ENCODE measurements around the gene MDM2.
"Not testable (repeated sequence)": the region's sequence is repeated elsewhere in the genome, so short reads cannot be mapped to it uniquely, and the experiment has no call there.

The MDM2 gene

GRCh38 chr12:68831751-68832503, 23.9 kb downstream of the MDM2 start:
- no peak for DNase-seq

DNA sequence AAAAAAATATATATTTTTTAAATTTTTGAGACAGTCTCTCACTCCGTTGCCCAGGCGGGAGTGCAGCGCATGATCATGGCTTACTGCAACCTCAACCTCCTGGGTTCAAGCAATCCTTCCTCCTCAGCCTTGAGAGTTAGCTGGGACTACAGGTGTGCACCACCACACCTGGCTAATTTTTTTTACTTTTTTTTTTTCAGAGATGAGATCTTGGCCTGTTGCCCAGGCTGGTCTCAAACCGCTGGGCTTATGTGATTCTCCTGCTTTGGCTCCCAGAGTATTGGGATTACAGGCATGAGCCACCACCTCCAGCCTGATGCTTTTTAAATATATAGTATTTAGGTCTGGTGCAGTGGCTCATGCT, 24.5 kb downstream of the MDM2 start:
- no peak for DNase-seq

GRCh38 chr12:68833508-68833907, 25.5 kb downstream of the MDM2 start:
- DNase-seq: no peak

DNA sequence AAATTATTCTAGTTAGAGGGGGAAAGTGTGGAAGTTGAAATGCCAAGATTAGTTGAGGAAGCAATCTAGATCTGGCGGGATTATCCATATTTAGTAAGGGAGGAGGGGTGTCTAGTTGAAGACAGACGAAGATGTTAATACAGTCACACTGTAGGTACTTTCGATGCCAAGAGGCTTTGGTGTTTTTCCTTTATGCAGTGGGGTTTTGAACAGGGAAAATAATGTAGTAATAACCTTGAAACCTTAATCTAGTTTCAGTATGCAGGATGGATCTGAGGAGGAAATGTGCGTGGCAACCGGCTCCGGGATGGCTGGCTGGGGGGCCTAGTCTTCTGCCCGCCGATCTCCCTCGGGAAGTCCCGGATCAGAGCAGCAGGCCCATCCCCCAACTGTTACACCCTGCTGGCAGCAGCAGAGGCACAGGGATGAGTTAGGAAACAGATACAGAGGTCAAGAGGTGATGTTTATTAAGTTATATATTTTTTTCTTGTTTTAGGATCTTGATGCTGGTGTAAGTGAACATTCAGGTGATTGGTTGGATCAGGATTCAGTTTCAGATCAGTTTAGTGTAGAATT, 27.4 kb downstream of the MDM2 start:
- DNase-seq: no peak

DNA sequence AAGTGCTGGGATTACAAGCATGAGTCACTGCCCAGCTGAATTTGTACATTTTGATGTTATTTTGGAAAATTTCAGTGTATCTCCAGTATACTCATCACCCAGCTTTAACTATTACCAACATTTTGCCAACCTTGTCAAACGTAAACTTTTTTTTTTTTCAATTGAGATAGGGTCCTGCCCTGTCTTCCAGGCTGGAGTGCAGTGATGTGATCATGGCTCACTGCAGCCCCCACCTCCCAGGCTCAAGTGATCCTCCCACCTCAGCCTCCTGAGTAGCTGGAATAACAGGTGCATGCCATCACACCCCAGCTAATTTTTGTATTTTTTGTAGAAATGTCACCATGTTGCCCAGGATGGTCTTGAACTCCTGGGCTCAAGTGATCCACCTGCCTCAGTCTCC, 29.2 kb downstream of the MDM2 start:
- no peak for DNase-seq

DNA sequence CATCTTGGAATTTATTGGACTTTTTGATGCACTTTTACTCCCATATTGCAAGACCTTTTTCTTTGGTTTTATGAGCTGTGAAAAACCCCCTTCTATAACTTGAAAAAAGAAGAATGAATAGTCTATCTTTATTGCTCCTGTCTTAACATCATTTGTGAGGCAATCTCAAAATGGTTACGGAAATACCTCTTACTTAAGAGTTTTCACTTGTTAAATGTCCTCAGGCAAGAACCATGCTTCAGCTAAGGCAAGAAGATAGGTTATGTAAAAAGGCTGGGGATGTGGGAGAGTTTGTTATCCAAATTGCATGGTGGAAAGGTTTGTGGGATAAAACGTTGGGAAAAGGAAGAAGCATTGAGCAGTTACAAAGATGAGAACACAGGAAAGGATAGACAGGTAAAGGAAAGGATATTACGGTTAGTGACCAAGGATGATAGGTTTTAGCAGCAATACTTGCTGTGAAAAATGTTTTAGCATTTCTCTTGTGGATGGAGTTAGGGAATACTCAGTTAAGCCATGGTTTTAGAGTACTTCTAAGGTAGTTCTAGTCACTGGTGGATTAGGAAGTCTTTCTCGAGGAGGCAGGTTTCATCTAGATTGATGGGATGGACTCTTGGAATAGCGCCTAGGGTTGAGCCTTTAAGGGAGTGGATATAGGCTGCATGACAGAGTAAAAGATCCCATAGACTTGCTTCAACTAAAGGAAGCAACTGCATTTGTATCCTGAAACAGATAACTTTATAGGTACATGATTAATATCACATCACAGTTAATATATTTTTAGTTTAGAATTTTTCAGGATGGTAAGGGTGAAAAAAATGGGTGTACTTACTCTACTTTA, 30.3 kb downstream of the MDM2 start:
- DNase-seq: no peak

- DNase-seq: no peak
Observed at GRCh38 chr12:68839183-68840147, 31.5 kb downstream of the MDM2 start.

DNA sequence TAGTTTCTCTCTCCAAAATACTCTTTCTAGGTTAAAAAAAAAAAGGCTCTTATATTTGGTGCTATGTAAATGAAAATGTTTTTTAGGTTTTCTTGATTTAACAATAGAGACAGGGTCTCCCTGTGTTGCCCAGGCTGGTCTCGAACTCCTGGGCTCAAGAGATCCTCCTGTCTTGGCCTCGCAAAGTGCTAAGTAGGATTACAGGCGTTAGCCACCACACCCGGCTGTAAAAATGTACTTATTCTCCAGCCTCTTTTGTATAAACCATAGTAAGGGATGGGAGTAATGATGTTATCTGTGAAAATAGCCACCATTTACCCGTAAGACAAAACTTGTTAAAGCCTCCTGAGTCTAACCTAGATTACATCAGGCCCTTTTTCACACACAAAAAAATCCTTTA, 33.2 kb downstream of the MDM2 start:
- not testable (repeated sequence) for DNase-seq

GRCh38 chr12:68841717-68842116, 33.7 kb downstream of the MDM2 start:
- DNase-seq: no peak

DNA sequence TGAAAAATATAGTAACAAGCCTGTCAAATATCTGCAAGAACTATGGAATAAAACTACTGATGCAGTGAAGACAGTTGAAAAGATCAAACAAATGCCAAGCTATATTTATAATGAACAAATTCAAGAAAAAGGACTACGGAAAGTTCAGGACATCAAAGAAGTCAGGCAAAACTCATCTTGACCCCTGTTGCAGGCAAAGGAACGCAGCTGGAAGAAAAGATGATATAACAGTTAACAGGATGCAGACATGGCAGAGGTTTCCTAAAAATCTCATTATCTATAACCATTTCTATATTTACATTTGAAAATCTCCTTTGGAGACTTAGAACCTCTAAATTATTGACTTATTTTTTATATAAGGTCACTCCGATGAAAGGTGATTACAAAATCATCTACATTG, 34.1 kb downstream of the MDM2 start:
- DNase-seq: no peak

- DNase-seq: no peak
Observed at GRCh38 chr12:68842784-68843567, 35.0 kb downstream of the MDM2 start.

DNA sequence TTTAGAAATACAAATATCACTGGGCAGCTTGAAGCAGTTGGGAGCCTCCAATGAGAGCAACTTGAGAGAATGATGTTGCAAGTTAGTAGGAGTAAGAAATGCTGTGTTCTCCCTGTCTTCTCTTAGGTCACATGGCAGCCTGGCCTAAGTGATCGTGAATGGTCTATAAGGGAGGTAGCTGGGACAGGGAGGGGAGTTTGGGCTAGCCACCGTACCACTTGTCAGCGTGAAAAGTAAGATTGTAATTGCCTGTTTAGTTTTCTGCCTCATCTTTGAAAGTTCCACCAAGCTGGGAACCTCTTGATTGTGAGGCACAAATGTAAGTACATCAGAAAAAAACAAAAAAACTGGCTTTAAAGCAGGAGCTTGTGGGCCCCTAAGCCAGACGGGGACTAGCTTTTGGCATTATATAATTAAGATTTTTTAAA, 36.4 kb downstream of the MDM2 start:
- no peak for DNase-seq

DNA sequence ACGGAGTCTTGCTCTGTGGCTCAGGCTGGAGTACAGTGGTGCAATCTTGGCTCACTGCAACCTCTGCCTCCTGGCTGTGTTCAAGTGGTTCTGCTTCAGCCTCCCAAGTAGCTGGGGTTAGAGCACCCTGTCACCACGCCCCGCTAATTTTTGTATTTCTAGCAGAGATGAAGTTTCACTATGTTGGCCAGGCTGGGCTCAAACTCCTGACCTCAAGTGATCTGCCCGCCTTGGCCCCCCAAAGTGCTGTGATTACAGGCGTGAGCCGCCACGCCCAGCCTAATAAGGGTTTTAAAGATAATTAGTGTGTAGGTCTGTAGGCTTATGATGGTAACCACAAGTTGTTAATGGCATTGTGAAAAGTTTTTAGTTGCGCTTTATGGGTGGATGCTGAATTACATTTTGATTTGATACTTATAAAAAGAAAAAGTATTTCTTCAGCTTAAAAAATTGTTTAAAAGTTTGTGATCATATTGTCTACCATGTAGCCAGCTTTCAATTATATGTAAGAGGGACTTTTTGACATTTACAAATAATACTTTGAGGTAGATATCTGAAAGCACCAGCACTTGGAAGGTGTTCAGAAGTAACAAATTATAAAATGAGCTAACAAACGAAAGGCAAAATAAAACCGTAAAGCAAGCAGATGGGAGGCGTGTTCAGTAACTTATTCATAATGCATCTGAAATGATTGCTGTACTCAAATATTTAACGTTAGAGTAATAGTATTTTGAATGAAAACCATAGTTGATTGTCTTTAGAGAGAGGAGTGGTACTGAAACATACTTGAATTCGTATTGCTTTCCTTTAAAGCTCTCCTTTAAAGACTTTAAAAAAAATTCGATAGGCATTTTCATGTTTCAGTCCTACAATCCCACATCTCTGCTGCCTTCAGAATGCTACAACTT, 37.1 kb downstream of the MDM2 start:
- no peak for DNase-seq

GRCh38 chr12:68846811-68847210, 38.8 kb downstream of the MDM2 start:
- no peak for DNase-seq

DNA sequence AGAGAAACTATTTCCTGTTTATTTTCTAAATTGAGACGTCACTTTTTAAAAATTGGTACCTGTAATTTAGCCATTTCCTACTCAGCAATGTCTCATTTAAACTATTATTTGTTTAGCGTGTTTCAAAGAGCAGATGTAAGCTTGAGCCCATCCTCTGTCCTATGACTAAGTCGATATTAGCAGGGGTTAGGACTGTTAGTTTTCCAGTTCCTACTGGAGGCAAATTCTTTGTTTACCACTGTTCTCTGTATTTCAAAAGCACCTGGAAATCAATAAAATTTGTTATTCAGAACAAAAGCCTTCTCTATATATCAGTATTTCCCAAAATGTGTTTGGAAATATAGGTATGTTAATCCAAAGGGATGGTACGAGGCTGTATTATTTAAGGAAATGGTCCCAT, 42.4 kb downstream of the MDM2 start:
- DNase-seq: no peak

DNA sequence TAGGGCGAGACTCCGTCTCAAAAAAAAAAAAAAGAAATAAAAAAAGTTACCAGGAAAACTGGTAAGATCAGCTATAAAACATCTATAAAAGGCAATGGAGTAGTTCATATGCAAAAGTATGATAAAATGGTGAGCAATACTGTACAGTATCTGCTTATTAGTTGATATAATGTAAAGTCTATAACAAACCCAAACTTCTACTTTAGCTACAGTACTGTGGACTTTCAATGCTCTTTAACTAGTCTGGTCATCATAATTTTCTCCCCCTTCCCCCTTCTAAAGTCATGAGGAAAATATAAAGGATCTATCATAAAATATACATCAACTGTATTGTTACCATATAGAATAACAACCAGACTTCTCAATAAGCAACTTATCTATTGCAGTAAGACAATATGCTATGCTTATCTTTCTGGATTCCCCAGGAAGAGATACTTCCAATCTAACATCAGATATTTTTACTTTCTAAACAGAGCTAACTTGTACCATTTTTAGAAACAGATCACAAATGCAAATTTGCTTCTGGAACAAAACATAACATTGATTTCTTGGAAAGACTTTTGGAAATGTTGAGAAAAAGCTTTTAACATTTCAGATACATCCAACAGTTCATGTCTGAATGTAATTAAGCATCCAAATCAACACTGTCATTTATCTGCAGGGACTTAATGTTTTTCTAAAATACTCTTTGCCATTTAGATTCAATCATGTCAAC, 43.8 kb downstream of the MDM2 start:
- no peak for DNase-seq

GRCh38 chr12:68853396-68854077, 45.6 kb downstream of the MDM2 start:
- no peak for DNase-seq

DNA sequence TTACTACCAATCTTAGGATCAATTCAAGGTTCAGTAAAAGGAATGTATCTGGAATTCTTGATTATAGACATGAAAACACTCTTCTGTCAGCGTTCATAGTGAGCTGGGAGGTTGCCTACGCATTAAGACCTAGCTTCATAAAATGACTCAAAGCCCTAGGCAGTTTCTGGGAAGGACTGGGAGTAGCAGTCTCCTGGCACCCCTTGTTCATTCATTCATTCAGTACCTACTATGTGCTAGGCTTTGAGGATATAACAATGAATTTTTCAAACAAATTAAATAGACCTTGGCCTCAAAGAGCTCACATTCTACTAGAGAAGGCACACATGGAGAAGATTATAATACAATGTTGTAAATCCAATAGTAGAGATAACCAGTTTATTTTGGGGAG, 46.1 kb downstream of the MDM2 start:
- DNase-seq: no peak

- no peak for DNase-seq
Observed at GRCh38 chr12:68854554-68854953, 46.6 kb downstream of the MDM2 start.

DNA sequence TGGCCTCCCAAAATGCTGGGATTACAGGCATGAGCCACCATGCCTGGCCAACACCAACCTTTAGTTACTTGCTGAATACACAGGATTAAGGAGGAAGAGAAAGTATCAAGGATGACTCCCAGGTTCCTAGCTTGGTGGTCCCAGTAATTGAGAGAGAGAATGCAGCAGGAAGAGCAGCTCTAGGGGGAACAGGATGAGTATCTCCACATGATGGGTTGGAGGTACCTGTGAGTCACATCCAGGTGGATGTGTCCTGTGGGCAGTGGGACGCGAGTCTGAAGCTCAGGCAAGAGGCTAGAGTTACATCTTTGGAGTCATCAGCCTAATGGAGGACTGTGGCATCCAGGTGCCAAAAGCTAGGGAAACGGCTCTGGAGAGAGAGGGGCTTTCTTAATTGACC, 47.1 kb downstream of the MDM2 start:
- DNase-seq: no peak
